Liver (tissue), 3 donors: ENCODE data around the gene KRT86.

Source experiments
- EGR1 ChIP-seq, 2 donors: IDR thresholded peaks; 2 replicates each; pipeline ENCODE4 v1.6.1; 2016 to 2018; ENCODE audit warnings: antibody characterized with exemption in 2 of 2, low read depth in 2 of 2
- MAX ChIP-seq: IDR thresholded peaks from 2 replicates; pipeline ENCODE4 v1.6.1; 2016; ENCODE audit warnings: antibody characterized with exemption
- NR2F2 ChIP-seq: IDR thresholded peaks from 2 replicates; pipeline ENCODE4 v1.6.1; 2016; ENCODE audit warnings: antibody characterized with exemption
- TAF1 ChIP-seq: conservative IDR thresholded peaks from 2 replicates; pipeline ENCODE4 v1.6.1; 2016; ENCODE audit warnings: antibody characterized with exemption, mild to moderate bottlenecking
- TF ChIP-seq, protein P1 (sequence below): fragments of 150-350 bp; IDR thresholded peaks from 2 replicates; pipeline ENCODE4 v1.5.1; 2017; ENCODE audit warnings: improper control_type of control experiment, low read depth, low read length; ENCODE audit not compliant: missing input control
- donor health status: healthy.
- donor health status: healthy.

DNA sequence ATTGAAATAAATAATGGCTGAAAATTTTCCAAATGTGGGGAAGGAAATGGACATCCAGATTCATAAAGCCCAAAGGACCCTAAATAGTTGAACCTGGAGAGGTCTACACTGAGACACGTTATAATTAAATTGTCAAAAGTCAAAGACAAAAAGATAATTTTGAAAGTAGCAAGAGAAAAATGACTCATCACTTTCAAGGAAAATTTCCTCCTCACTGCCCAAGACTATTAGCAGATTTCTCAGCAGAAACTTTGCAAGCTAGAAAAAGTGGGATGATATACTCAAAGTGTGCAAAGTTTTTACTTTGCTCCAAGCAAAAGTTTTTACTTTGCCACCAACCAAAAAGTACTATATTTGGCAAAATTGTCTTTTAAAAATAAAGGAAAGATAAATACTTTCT lies 62.6 kb downstream of the KRT86 start:
- TF ChIP-seq, protein P1, sequence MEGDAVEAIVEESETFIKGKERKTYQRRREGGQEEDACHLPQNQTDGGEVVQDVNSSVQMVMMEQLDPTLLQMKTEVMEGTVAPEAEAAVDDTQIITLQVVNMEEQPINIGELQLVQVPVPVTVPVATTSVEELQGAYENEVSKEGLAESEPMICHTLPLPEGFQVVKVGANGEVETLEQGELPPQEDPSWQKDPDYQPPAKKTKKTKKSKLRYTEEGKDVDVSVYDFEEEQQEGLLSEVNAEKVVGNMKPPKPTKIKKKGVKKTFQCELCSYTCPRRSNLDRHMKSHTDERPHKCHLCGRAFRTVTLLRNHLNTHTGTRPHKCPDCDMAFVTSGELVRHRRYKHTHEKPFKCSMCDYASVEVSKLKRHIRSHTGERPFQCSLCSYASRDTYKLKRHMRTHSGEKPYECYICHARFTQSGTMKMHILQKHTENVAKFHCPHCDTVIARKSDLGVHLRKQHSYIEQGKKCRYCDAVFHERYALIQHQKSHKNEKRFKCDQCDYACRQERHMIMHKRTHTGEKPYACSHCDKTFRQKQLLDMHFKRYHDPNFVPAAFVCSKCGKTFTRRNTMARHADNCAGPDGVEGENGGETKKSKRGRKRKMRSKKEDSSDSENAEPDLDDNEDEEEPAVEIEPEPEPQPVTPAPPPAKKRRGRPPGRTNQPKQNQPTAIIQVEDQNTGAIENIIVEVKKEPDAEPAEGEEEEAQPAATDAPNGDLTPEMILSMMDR = no peak
- no peak for TF ChIP-seq TAF1
- TF ChIP-seq NR2F2 = no peak
- no peak for TF ChIP-seq MAX
- TF ChIP-seq EGR1 (IDR thresholded peaks at IDR 0.05; ENCODE audit: low read depth in 2 of 2) = no peak
